Measurements from ENCODE around the gene TMEM225B.

DNA sequence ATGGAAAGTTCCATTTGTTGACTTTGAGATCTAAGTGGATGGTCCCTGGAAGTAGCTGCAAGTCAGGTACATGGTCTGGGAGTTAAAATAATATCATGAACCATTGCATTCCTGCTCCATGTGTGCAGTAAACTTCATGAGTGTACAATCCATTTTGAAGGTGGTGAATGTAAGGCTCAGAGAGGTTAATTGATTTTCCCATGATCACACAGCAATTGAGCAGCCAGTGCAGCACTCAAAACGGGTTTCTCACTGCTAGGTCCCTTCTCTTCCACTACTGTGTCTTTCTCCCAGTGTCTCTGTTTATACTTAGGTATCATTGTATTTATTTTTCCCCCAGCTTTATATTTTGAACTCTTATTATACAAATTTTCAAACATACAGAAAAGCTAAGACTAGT is 28.6 kb downstream of the TMEM225B start:
- TF ChIP-seq ZNF146 (tag by site-specific recombination; IDR thresholded peaks at IDR 0.05) (no peak), ZFP37 (tag by site-specific recombination; IDR thresholded peaks at IDR 0.05) (no peak), ZNF664 (tag by site-specific recombination; IDR thresholded peaks at IDR 0.05) (no peak), GLIS1 (tag by site-specific recombination; IDR thresholded peaks at IDR 0.05) (no peak)
- TF ChIP-seq, protein P1, sequence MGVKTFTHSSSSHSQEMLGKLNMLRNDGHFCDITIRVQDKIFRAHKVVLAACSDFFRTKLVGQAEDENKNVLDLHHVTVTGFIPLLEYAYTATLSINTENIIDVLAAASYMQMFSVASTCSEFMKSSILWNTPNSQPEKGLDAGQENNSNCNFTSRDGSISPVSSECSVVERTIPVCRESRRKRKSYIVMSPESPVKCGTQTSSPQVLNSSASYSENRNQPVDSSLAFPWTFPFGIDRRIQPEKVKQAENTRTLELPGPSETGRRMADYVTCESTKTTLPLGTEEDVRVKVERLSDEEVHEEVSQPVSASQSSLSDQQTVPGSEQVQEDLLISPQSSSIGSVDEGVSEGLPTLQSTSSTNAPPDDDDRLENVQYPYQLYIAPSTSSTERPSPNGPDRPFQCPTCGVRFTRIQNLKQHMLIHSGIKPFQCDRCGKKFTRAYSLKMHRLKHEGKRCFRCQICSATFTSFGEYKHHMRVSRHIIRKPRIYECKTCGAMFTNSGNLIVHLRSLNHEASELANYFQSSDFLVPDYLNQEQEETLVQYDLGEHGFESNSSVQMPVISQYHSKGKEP (tag by site-specific recombination; IDR thresholded peaks at IDR 0.05), result no peak
- TF ChIP-seq, protein P2, sequence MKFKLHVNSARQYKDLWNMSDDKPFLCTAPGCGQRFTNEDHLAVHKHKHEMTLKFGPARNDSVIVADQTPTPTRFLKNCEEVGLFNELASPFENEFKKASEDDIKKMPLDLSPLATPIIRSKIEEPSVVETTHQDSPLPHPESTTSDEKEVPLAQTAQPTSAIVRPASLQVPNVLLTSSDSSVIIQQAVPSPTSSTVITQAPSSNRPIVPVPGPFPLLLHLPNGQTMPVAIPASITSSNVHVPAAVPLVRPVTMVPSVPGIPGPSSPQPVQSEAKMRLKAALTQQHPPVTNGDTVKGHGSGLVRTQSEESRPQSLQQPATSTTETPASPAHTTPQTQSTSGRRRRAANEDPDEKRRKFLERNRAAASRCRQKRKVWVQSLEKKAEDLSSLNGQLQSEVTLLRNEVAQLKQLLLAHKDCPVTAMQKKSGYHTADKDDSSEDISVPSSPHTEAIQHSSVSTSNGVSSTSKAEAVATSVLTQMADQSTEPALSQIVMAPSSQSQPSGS (tag by site-specific recombination; IDR thresholded peaks at IDR 0.05; ENCODE audit: low read depth), result no peak
- TF ChIP-seq, protein P3, sequence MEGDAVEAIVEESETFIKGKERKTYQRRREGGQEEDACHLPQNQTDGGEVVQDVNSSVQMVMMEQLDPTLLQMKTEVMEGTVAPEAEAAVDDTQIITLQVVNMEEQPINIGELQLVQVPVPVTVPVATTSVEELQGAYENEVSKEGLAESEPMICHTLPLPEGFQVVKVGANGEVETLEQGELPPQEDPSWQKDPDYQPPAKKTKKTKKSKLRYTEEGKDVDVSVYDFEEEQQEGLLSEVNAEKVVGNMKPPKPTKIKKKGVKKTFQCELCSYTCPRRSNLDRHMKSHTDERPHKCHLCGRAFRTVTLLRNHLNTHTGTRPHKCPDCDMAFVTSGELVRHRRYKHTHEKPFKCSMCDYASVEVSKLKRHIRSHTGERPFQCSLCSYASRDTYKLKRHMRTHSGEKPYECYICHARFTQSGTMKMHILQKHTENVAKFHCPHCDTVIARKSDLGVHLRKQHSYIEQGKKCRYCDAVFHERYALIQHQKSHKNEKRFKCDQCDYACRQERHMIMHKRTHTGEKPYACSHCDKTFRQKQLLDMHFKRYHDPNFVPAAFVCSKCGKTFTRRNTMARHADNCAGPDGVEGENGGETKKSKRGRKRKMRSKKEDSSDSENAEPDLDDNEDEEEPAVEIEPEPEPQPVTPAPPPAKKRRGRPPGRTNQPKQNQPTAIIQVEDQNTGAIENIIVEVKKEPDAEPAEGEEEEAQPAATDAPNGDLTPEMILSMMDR (tag by site-specific recombination; IDR thresholded peaks at IDR 0.05), result no peak

All from HEK293 (cell line).